Brain microvascular endothelial cell (primary cell): ENCODE data around the gene SS18.

Experiments used
- DNase-seq: peaks from one replicate; pipeline ENCODE4 v3.0.0-alpha.2; 2020
- H3K27ac ChIP-seq: fragments of 250-450 bp; sonication (Bioruptor Pico); 2 replicates; pipeline ENCODE4 v1.5.1; 2020; ENCODE audit warnings: mild to moderate bottlenecking, moderate library complexity
- H3K27me3 ChIP-seq: fragments of 250-450 bp; sonication (Bioruptor Pico); replicated peaks from 2 replicates; pipeline ENCODE4 v1.5.1; 2020; ENCODE audit warnings: mild to moderate bottlenecking
- H3K36me3 ChIP-seq: fragments of 250-450 bp; sonication (Bioruptor Pico); replicated peaks from 2 replicates; pipeline ENCODE4 v1.5.1; 2020; ENCODE audit warnings: mild to moderate bottlenecking
- H3K4me3 ChIP-seq: 2 replicates; pipeline ENCODE4 v1.5.1; 2011; ENCODE audit warnings: low read depth, mild to moderate bottlenecking, control low read depth, low read length, moderate library complexity
- in situ Hi-C: cut with HindIII; loops from 2 replicates; pipeline ENCODE4 v1.10.0; 2017; ENCODE audit warnings: low sequenced_read_pairs, low pct_ligation_motif_present
- TF ChIP-seq, protein P1 (sequence below): IDR thresholded peaks from 2 replicates; pipeline ENCODE4 v1.5.1; 2011; ENCODE audit warnings: low read depth, mild to moderate bottlenecking, moderate library complexity, low read length, control low read depth, inconsistent platforms; ENCODE audit errors: missing control alignments

SS18 gene

DNA sequence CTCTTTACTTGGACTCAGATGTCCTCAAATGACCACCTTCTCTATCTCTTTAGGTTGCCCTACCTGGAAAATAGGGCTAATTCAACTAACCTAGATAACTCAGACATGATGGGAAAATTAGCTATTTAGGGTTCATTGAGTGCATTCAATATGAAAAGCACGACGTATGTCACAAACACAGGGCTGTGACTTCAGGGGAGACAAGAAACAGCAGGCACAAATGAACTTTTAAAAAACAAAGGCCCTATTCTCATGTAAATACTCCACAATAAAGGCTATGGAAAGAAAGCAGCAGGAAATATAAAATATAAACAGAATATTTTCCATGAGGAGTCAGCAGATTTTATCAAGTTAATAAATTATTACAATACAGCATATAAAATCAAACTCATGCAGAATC, 97.8 kb downstream of the SS18 start:
- Histone ChIP-seq H3K27me3 (no peaks in the 10 kb centered on the region), H3K4me3 (no peak overlapping the region), H3K27ac (no peak overlapping the region), H3K36me3 (no peaks in the 10 kb centered on the region)
- in situ Hi-C loops, result no loop called here
- no peak for DNase-seq
- TF ChIP-seq, protein P1, sequence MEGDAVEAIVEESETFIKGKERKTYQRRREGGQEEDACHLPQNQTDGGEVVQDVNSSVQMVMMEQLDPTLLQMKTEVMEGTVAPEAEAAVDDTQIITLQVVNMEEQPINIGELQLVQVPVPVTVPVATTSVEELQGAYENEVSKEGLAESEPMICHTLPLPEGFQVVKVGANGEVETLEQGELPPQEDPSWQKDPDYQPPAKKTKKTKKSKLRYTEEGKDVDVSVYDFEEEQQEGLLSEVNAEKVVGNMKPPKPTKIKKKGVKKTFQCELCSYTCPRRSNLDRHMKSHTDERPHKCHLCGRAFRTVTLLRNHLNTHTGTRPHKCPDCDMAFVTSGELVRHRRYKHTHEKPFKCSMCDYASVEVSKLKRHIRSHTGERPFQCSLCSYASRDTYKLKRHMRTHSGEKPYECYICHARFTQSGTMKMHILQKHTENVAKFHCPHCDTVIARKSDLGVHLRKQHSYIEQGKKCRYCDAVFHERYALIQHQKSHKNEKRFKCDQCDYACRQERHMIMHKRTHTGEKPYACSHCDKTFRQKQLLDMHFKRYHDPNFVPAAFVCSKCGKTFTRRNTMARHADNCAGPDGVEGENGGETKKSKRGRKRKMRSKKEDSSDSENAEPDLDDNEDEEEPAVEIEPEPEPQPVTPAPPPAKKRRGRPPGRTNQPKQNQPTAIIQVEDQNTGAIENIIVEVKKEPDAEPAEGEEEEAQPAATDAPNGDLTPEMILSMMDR, result no peak

DNA sequence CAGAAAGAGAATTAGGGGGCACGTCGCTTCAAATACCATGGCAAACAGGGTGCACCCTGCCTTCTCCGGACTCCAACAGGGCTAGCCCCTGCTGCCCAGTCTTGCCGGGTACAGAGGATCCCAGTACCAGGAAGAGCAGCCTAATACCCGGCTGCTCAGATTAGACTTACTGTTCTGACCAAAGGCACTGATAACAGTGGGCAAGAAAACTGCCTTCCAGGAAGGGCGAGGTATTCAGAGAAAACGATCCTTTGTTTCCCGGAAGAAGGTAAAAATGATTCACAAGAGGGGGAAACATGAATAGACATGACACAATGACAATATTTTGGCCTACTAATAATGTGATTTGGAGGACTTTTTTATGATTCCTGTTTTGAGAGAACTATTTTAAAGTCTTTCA, 99.9 kb downstream of the SS18 start:
- Histone ChIP-seq H3K4me3 (no peak overlapping the region), H3K27ac (no peak overlapping the region), H3K27me3 (no peaks in the 10 kb centered on the region), H3K36me3 (no peaks in the 10 kb centered on the region)
- in situ Hi-C loops, result no loop called here
- DNase-seq, result no peak
- TF ChIP-seq, protein P1, result no peak

DNA sequence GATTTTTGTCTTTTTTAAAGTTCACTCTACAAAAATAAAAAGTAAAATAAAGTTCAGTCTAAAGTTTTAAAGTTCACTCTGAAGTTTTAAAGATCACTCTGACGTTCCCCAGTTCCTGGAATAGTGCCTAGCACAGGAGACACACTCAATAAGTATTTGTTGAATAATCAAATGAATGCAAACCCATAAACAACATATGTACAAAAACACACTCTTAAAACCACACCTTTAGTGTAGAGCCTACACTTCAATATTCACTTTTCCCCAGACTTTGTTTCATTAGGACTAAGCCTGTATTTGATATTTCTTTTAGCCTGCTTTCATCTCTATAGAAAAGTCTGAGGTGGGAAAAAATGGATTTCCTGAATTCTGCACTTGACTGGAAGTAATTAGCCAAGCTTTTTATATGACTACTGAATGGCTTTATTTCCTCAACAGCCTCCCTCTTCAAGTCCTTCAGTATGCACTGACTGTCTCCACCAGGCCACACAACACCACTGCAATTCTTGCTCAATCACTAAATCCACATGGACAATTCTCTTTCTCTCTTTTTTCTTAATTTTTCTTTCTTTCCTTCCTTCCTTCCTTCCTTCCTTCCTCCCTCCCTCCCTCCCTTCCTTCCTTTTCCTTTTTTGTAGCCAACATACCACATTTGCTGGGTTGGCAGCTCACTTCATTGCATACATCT, 104.6 kb downstream of the SS18 start:
- H3K27ac ChIP-seq, result no peak overlapping the region
- in situ Hi-C loops, result no loop called here
- H3K27me3 ChIP-seq, result no peaks in the 10 kb centered on the region
- no peak overlapping the region for H3K4me3 ChIP-seq
- DNase-seq, result no peak
- H3K36me3 ChIP-seq, result no peaks in the 10 kb centered on the region
- TF ChIP-seq, protein P1, result no peak

DNA sequence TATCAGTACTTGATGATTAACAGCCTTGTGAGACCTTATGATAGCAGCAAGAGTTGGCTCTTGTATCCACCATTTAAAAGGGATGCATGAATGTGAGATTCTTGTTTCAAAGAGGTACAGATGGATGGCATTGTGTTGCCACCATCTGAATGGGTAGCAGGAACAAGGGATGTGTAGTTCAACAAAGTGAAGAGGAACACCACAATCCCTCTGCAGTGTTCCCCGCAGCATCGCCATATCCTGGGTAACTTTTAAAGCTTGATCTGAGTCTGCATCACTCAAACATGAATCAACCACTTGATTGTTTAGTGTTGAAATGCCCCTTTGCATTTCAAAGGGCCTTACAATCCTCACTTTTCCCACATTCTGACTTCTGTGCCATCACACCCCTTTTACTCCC, 106.7 kb downstream of the SS18 start:
- Histone ChIP-seq H3K27me3 (no peaks in the 10 kb centered on the region), H3K4me3 (no peak overlapping the region), H3K27ac (no peak overlapping the region), H3K36me3 (no peaks in the 10 kb centered on the region)
- in situ Hi-C loops, result no loop called here
- no peak for DNase-seq
- TF ChIP-seq, protein P1, result no peak

DNA sequence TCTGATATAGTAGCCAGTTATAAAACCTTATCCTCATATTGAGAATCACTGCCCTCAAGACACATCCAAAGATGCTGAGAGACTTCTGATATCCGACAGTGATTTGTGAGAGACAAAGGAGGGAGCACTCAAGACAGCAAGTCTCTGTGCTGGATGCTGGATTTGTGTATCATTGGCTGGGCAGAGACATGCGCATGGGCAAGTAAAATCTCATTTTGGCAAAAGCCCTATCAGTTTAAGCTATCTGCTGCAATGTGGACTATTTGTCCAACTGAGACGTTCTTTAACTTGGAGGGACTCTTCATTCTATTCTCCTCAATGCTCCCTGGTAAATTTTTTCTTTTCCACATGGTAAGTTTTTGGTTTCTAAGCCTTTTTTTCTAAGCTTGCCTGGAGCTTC, 107.5 kb downstream of the SS18 start:
- in situ Hi-C loops, result no loop called here
- Histone ChIP-seq H3K4me3 (no peak overlapping the region), H3K36me3 (no peaks in the 10 kb centered on the region), H3K27ac (no peak overlapping the region), H3K27me3 (no peaks in the 10 kb centered on the region)
- no peak for DNase-seq
- TF ChIP-seq, protein P1, result no peak

DNA sequence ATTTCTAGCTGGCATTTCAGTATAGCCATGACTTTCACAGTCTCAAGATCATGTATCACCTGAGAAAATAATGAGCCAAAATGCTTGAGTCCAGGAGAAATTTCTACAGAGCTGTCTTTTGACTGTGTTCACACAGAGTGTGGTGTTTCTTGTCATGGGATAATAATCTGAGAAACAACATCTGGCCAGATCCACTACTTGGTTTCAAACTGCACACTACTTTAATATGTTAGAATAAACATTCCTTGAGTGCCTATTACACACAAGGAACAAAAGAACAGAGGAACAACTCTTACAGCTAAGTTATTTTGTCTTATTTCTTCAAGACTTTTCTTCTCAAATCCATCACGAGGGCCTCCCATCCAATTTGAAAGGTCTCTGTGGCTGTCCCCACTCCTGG, 108.3 kb downstream of the SS18 start:
- Histone ChIP-seq H3K27ac (no peak overlapping the region), H3K27me3 (no peaks in the 10 kb centered on the region), H3K36me3 (no peaks in the 10 kb centered on the region), H3K4me3 (no peak overlapping the region)
- no peak for DNase-seq
- in situ Hi-C loops, result no loop called here
- TF ChIP-seq, protein P1, result no peak
